GM12801 (cell line): ENCODE measurements around the gene EDEM3.

Experiments used
- TF ChIP-seq, protein P1 (sequence below): IDR thresholded peaks from one replicate; pipeline ENCODE4 v1.5.1; 2011; ENCODE audit warnings: control low read depth; ENCODE audit not compliant: insufficient read length; ENCODE audit errors: extremely low read depth

Gene EDEM3

DNA sequence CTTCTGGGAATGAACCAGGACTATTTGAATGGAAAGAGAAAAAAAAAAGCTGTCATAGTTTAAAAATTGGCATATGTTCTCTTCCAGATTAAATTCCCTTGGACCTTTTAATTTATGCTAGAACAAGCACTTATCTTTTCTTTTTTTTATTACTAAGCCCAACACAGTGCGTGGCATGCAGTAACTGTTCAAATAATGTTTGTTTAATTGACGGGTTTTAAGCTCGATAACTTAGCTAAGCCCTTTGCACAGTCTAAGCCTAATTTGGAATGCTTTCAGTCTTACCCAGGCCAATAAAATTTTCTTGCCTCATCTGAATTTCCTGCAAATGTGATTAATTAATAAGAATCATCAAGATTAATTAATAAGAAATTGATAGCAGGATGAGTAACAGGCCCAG lies 39.3 kb upstream of the EDEM3 start:
- TF ChIP-seq, protein P1, sequence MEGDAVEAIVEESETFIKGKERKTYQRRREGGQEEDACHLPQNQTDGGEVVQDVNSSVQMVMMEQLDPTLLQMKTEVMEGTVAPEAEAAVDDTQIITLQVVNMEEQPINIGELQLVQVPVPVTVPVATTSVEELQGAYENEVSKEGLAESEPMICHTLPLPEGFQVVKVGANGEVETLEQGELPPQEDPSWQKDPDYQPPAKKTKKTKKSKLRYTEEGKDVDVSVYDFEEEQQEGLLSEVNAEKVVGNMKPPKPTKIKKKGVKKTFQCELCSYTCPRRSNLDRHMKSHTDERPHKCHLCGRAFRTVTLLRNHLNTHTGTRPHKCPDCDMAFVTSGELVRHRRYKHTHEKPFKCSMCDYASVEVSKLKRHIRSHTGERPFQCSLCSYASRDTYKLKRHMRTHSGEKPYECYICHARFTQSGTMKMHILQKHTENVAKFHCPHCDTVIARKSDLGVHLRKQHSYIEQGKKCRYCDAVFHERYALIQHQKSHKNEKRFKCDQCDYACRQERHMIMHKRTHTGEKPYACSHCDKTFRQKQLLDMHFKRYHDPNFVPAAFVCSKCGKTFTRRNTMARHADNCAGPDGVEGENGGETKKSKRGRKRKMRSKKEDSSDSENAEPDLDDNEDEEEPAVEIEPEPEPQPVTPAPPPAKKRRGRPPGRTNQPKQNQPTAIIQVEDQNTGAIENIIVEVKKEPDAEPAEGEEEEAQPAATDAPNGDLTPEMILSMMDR = no peak

DNA sequence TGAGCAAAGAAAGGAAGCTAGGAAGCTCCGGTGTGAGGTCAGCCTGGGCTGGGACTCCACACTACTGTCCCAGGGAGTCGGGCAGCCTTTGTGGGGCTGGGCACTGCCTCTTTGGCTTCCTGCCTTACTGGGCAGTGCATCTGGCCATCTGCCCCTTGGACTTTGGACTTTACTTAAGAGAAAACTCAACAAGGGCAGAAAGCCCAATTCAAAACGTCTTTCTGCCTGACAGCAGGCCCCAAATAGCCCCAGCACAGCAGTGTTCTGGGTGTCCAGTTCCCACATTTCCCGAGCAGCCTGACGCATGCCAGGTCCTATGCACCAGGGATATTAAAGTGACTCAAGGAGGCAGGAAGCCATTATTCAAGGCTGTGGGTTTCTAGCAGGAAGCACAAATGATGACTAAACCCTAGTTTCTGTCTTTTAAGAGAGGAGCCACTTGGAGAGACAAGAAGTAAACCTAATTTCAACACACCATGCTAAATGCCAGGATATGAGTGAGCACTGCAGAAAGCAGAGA lies 37.9 kb upstream of the EDEM3 start:
- TF ChIP-seq, protein P1 = no peak

DNA sequence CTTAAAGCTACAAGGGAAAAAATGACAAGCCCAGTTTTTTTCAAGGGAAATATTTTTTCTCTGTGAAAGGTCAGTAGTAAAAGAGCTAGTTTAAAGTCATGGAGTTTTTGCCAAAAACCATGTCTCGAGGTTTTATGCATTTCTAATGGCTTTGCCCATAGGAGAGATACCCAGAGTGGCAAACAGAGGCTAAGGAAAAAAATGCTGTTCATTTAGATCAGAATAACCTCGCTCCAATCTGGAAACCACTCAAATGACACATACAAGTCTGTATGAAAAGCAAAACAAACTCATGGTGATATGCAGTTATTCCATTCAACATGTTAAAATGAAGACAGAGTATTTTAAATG lies 36.9 kb upstream of the EDEM3 start:
- TF ChIP-seq, protein P1 = no peak

DNA sequence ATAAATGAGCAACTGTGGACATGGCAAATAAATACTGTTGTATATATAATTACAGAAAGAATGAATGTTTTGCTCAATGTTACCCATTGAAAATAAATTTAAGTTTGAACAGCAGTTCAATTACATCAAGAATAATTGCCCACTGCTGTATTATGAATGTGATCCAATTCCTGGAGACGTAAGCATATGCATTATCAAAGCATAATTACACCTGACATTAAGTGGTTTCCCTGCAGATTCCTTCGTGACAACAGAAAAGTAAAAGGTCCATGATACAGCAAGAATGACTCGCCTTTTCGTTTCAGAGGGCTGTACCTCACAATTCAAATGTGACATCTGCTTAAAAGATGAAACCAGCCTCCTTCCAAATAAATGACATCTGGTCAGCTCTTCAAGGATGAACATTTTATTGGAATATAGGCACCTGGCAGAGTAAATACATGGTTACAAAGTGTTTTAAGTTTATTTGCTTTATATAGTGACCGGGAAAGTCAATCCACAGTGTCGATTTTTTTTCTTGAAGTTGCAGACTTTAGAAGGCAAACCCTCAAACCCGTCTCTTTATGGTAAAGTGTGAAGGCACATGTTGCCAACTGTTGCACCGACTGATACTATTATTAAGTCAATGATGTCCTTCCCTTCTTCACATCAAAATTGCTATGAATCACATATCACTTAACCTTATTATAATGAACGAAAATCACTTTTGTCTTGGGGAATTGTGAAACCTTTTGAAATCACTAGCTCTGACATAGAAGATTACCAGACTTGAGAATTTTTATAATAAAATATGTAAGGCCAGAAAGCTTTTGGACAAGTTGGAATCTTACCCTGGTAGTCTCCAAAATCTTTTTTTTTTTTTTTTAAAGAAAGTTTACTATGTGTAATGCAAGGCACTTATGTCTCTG lies 36.2 kb upstream of the EDEM3 start:
- TF ChIP-seq, protein P1 = no peak

DNA sequence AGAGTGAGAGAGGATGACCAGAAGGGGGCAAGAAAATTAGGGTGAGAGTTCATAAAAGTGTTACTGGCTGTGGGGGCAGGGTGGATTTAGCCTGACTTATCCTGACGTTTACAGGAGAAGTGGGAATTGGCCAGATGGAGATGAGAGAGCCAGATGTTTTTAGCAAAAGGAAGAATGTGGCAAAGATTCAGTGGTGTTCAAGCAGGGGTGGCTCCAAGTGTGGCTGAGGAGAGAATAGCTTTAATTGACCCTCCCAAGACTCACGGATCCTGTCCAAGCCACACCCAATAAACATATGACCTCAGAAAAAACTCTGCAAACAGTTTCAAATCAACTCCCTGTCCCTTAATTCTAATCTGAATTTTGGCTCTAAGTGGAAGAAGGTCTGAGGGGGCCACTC lies 35.2 kb upstream of the EDEM3 start:
- TF ChIP-seq, protein P1 = no peak

DNA sequence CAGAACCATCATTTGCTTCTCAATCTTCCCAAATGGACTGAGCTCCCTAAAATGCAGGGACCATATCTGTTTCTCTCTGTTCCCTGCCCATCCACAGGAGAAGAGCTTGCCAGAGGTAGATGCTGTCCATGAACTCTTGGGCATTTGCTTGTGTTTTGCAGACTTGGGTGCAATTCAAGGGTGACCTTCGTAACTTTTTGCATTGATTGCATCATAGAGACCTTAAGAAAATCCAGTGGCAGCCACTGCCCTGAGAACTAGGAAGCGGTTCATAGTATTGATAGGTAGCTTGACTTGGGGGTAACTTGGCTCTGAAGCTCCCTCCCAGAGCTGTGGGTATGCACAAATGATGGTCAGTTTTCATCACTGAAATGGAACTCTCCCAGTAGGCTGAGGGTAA lies 34.3 kb upstream of the EDEM3 start:
- TF ChIP-seq, protein P1 = no peak

DNA sequence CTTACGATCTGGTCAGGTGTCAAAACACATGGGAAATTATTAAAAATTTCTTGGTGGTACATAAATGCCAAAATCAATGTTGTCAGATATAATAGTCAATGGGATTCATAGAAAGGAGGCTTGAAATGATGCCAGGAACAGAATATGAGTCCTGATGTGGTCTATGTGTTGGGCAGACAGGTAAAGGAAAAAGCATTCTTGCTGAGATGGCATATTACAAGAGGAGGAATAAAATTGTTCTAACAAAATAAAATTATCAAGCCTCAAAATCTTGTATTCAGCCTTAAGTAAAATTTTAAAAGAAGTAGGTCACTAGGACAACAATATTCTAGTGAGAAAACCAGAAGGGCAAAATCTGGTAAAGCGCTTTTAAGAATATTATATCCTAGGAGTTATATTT lies 30.9 kb upstream of the EDEM3 start:
- TF ChIP-seq, protein P1 = no peak
